LNCaP clone FGC (cell line): ENCODE data around the gene PFN2.

Experiments used
- DNase-seq: peaks from one replicate; pipeline ENCODE4 v3.0.0-alpha.2; 2011; ENCODE audit warnings: low read depth
- H3K4me3 ChIP-seq: 2 replicates; pipeline ENCODE4 v1.5.1; 2011; ENCODE audit warnings: mild to moderate bottlenecking, low read depth, low read length, control low read depth
- CTCF ChIP-seq: IDR thresholded peaks from 2 replicates; pipeline ENCODE4 v1.5.1; 2012; ENCODE audit warnings: mild to moderate bottlenecking; ENCODE audit not compliant: control insufficient read depth, insufficient read depth; ENCODE audit errors: extremely low read depth

Gene PFN2

GRCh38 chr3:149919509-149919908 lies 51.2 kb downstream of the PFN2 start:
- H3K4me3 ChIP-seq: no peak overlapping the region

GRCh38 chr3:149917124-149917667 lies 53.5 kb downstream of the PFN2 start:
- no peak overlapping the region for H3K4me3 ChIP-seq
- TF ChIP-seq CTCF: no peak
- DNase-seq: no peak

More at GRCh38 chr3:149919509-149919908, 51.2 kb downstream of the PFN2 start:
- TF ChIP-seq CTCF: no peak
- no peak for DNase-seq
